Astrocyte (in vitro differentiated cells and primary cell): ENCODE data around the gene KCNN3. TPM values are rescaled to one million over a fixed set of nuclear protein-coding genes. Genes with fewer than 3 reads are reported as not detected.

Source experiments
- DNase-seq: peaks from one replicate; pipeline ENCODE4 v3.0.0-alpha.2; 2010; ENCODE audit warnings: low read depth
- FAIRE-seq: peaks from 2 replicates; lab custom pipeline; 2011; peaks lifted over from hg19 to GRCh38; lab: Jason Lieb, UNC
- H2AFZ ChIP-seq: 2 replicates; pipeline ENCODE4 v1.6.0; 2012; ENCODE audit warnings: low read depth, low read length, inconsistent platforms
- H3K27ac ChIP-seq: 2 replicates; pipeline ENCODE4 v1.5.1; 2011; ENCODE audit warnings: low read depth, low read length, inconsistent platforms
- H3K27me3 ChIP-seq: 2 replicates; pipeline ENCODE4 v1.6.0; 2011; ENCODE audit warnings: low read length, inconsistent platforms; ENCODE audit not compliant: insufficient read depth
- H3K36me3 ChIP-seq: 2 replicates; pipeline ENCODE4 v1.5.1; 2011; ENCODE audit warnings: low read length, inconsistent platforms; ENCODE audit not compliant: insufficient read depth
- H3K4me1 ChIP-seq: 2 replicates; pipeline ENCODE4 v1.5.1; 2011; ENCODE audit warnings: low read length, inconsistent platforms; ENCODE audit not compliant: insufficient read depth
- H3K4me2 ChIP-seq: 2 replicates; pipeline ENCODE4 v1.6.0; 2012; ENCODE audit warnings: low read length, inconsistent platforms
- H3K4me3 ChIP-seq: 2 replicates; pipeline ENCODE4 v1.5.1; 2011; ENCODE audit warnings: low read depth, mild to moderate bottlenecking, low read length, inconsistent platforms; ENCODE audit not compliant: insufficient read depth
- H3K79me2 ChIP-seq: 2 replicates; pipeline ENCODE4 v1.6.0; 2012; ENCODE audit warnings: mild to moderate bottlenecking, low read length, inconsistent platforms; ENCODE audit not compliant: insufficient read depth
- H3K9ac ChIP-seq: 2 replicates; pipeline ENCODE4 v1.6.0; 2012; ENCODE audit warnings: mild to moderate bottlenecking, low read length, inconsistent platforms
- H3K9me3 ChIP-seq: 2 replicates; pipeline ENCODE4 v1.5.1; 2012; ENCODE audit warnings: low read depth, mild to moderate bottlenecking, low read length, inconsistent platforms; ENCODE audit not compliant: insufficient read depth
- H4K20me1 ChIP-seq: 2 replicates; pipeline ENCODE4 v1.6.0; 2012; ENCODE audit warnings: low read length, inconsistent platforms; ENCODE audit not compliant: insufficient read depth
- H3K27ac Mint-ChIP-seq: one replicate; pipeline ENCODE4 v1.8.0; 2021; ENCODE audit warnings: mild to moderate bottlenecking, mixed read lengths; ENCODE audit not compliant: unreplicated experiment
- H3K27me3 Mint-ChIP-seq: one replicate; pipeline ENCODE4 v1.8.0; 2021; ENCODE audit warnings: low read depth, mixed read lengths; ENCODE audit not compliant: unreplicated experiment
- H3K36me3 Mint-ChIP-seq: one replicate; pipeline ENCODE4 v1.8.0; 2021; ENCODE audit warnings: low read depth, mixed read lengths; ENCODE audit not compliant: unreplicated experiment
- H3K4me1 Mint-ChIP-seq: one replicate; pipeline ENCODE4 v1.8.0; 2021; ENCODE audit warnings: low read depth, mixed read lengths; ENCODE audit not compliant: unreplicated experiment
- H3K4me3 Mint-ChIP-seq: one replicate; pipeline ENCODE4 v1.8.0; 2021; ENCODE audit warnings: mild to moderate bottlenecking, moderate library complexity, mixed read lengths; ENCODE audit not compliant: unreplicated experiment
- H3K9me3 Mint-ChIP-seq: one replicate; pipeline ENCODE4 v1.8.0; 2021; ENCODE audit warnings: mild to moderate bottlenecking, mixed read lengths; ENCODE audit not compliant: unreplicated experiment
- EZH2 ChIP-seq: IDR thresholded peaks from 2 replicates; pipeline ENCODE4 v1.6.1; 2012; ENCODE audit warnings: mild to moderate bottlenecking, low read length, inconsistent platforms; ENCODE audit not compliant: insufficient read depth
- total RNA-seq: library from RNA; stranded (reverse); gene quantifications from 2 replicates; pipeline ENCODE4 v1.2.1, GENCODE V29; 2021
- TF ChIP-seq, protein P1 (sequence below): IDR thresholded peaks from 2 replicates; pipeline ENCODE4 v1.5.1; 2011; ENCODE audit warnings: low read depth, mild to moderate bottlenecking, inconsistent platforms, low read length, moderate library complexity; ENCODE audit not compliant: insufficient read depth

The KCNN3 gene
- total RNA-seq, 1 donor from 2014 or later: 0.66 TPM

DNA sequence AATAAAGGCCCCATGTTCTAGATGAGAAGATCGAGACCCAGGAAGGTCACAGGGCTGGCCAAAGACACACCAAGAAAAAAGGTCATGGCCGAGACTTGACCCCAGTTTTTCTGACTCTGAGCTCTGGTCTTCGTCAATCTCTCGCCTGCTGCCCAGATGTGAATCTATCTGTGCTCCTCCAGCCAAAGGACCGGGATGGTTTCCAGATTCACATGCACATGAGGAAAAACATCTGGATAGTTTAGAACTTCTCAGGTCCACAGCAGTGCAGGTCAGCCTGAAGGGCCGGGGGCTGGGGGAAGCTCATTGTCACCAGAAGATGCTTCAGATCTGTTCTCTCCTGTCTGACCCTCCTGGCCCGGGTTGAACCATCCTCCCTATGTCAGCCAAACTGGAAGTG is 49.0 kb downstream of the KCNN3 start:
- TF ChIP-seq, protein P1, sequence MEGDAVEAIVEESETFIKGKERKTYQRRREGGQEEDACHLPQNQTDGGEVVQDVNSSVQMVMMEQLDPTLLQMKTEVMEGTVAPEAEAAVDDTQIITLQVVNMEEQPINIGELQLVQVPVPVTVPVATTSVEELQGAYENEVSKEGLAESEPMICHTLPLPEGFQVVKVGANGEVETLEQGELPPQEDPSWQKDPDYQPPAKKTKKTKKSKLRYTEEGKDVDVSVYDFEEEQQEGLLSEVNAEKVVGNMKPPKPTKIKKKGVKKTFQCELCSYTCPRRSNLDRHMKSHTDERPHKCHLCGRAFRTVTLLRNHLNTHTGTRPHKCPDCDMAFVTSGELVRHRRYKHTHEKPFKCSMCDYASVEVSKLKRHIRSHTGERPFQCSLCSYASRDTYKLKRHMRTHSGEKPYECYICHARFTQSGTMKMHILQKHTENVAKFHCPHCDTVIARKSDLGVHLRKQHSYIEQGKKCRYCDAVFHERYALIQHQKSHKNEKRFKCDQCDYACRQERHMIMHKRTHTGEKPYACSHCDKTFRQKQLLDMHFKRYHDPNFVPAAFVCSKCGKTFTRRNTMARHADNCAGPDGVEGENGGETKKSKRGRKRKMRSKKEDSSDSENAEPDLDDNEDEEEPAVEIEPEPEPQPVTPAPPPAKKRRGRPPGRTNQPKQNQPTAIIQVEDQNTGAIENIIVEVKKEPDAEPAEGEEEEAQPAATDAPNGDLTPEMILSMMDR: no peak
- no peak for TF ChIP-seq EZH2
- Mint-ChIP-seq H3K27me3 (peaks cover 56% of the 10 kb centered on the region), H3K27ac (no peak overlapping the region), H3K4me3 (no peak overlapping the region), H3K4me1 (no peaks in the 10 kb centered on the region), H3K36me3 (peaks cover 5% of the 10 kb centered on the region), H3K9me3 (no peaks in the 10 kb centered on the region)
- H3K4me1 ChIP-seq: no peaks in the 10 kb centered on the region
- no peak overlapping the region for H3K27ac ChIP-seq
- no peaks in the 10 kb centered on the region for H4K20me1 ChIP-seq
- H2AFZ ChIP-seq: no peak overlapping the region
- H3K4me3 ChIP-seq: no peak overlapping the region
- no peak overlapping the region for H3K9ac ChIP-seq
- no peaks in the 10 kb centered on the region for H3K36me3 ChIP-seq
- no peaks in the 10 kb centered on the region for H3K9me3 ChIP-seq
- no peaks in the 10 kb centered on the region for H3K79me2 ChIP-seq
- FAIRE-seq (no peak), DNase-seq (no peak)
- peaks cover 9% of the 10 kb centered on the region for H3K27me3 ChIP-seq
- no peak overlapping the region for H3K4me2 ChIP-seq

DNA sequence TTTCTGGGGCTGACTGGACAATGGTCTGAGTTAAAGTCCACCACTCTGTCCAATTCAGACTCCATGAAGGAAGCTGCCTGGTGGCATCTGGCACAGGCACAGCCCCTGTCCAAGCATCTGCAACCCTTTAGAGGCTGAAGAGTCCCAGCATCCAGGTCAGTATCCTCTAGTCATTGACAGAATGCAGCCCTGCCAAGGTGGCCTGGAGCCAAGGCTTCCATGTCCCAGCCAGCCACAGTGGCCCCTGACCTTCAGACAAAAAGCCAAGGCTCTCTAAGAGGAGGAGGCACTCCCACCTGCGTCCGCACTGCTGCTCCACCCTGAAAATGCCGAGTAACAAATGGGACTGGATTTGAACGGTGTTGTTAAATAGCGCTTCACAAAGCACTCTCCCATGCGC is 49.4 kb downstream of the KCNN3 start:
- Mint-ChIP-seq H3K36me3 (peaks cover 5% of the 10 kb centered on the region), H3K27me3 (peaks cover 59% of the 10 kb centered on the region), H3K4me3 (no peak overlapping the region), H3K4me1 (no peaks in the 10 kb centered on the region), H3K9me3 (no peaks in the 10 kb centered on the region), H3K27ac (no peak overlapping the region)
- H3K27ac ChIP-seq: no peak overlapping the region
- peaks cover 9% of the 10 kb centered on the region for H3K27me3 ChIP-seq
- TF ChIP-seq EZH2: no peak
- TF ChIP-seq, protein P1: no peak
- no peaks in the 10 kb centered on the region for H3K36me3 ChIP-seq
- DNase-seq (no peak), FAIRE-seq (no peak)
- no peak overlapping the region for H3K4me2 ChIP-seq
- H3K9ac ChIP-seq: no peak overlapping the region
- no peaks in the 10 kb centered on the region for H3K4me1 ChIP-seq
- H4K20me1 ChIP-seq: no peaks in the 10 kb centered on the region
- no peaks in the 10 kb centered on the region for H3K9me3 ChIP-seq
- H2AFZ ChIP-seq: no peak overlapping the region
- H3K4me3 ChIP-seq: no peak overlapping the region
- H3K79me2 ChIP-seq: no peaks in the 10 kb centered on the region

DNA sequence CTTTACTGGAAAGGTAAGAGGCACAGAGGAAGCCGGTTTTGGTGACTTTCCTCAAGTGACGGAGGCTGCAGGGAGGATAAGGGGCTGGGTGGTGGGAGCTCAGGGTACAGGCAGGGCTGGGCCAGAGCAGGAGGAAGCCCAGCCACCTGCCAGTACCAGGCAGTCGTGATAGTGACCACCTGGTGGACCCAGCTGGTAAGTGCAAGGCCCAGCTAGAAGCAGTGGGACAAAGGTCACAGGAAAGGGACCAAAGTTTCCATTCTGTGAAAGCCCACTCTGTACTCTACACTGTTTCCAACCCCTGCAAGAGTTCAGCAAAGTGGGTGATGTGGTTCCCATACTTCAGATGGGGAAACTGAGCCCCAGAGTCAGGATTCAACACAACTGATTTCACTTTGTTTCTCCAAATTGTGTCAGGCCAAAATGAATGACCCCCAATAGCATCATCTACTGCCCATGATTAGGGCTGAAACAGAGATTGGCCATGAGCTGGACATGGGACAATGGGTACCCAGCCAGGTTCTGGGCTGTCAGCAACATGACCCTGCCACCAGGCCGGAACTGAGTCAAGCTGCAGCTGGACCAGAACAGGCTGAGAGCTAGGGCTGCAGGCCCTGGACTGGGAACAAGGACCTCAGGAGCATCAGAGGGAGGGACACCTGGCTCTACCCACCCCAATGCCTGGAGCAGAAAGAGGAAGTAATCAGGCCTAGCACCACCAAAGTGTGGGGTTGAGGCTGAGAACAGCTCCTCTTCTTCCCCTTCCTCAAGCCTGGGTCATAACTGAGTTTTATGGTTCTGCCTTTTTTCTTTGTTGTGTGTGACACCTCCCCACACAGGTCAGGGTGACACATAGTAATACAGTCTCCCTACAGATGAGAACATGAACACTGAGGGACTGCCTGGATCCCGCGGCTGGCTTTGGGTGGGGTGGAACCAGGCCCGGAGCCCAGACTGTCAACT is 50.2 kb downstream of the KCNN3 start:
- Histone ChIP-seq H2AFZ (no peak overlapping the region), H3K4me1 (no peaks in the 10 kb centered on the region), H3K4me3 (no peak overlapping the region), H3K4me2 (no peak overlapping the region), H3K9ac (no peak overlapping the region), H3K36me3 (no peaks in the 10 kb centered on the region), H3K79me2 (no peaks in the 10 kb centered on the region), H3K27me3 (peaks cover 9% of the 10 kb centered on the region), H3K9me3 (no peaks in the 10 kb centered on the region), H3K27ac (no peak overlapping the region), H4K20me1 (no peaks in the 10 kb centered on the region)
- H3K4me1 Mint-ChIP-seq: no peaks in the 10 kb centered on the region
- TF ChIP-seq, protein P1: peak; percentile 37
- no peak for TF ChIP-seq EZH2
- DNase-seq (no peak), FAIRE-seq (no peak)
- H3K27me3 Mint-ChIP-seq: peaks cover 57% of the 10 kb centered on the region
- H3K4me3 Mint-ChIP-seq: no peak overlapping the region
- H3K9me3 Mint-ChIP-seq: no peaks in the 10 kb centered on the region
- no peak overlapping the region for H3K27ac Mint-ChIP-seq
- peaks cover 5% of the 10 kb centered on the region for H3K36me3 Mint-ChIP-seq
